ENCODE measurements around the gene EPB41L3. TPM values are rescaled to one million over a fixed set of nuclear protein-coding genes. Genes with fewer than 3 reads are reported as not detected.

Gene EPB41L3
- total RNA-seq, 4 donors from 2014 or later = 97.3 to 403 (median 134) TPM

DNA sequence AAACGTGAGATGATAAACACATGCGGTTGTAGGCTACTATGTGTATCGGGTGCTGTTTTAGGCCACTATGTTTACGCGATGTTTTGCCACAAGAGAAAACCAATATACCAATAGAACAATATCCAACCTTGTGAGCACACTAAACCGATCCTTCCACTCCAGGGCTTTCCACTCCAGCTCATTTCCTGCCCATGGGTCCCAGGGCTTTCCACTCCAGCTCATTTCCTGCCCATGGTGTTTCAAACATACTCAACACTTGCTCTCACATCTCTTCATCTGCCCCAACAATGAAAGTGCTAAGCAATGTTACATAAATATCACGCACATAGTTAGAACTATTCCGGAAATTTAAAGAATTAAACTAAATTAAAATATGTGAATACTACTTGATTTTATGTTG, 80.0 kb downstream of the EPB41L3 start:
- DNase-seq = no peak
- WGBS, 2 donors (ENCODE audit: low coverage in 1 of 2) = 90% methylated on average over 2 to 8 of the region's 8 CpGs
- in situ Hi-C loops (cut with MboI; ENCODE audit: low pct_ligation_motif_present in 1 of 4, low pct_unique_long_range_greater_than_20kb in 1 of 4, low sequenced_read_pairs in 3 of 4) = loop anchor here in 1 of 4 donors (25.0 kb wide), 1 partner anchor 102 kb away; no protein-coding TSS in a partner anchor
- H3K36me3 ChIP-seq = no peaks in the 10 kb centered on the region
- intact Hi-C loops (cut with DNase I; ENCODE audit: low total_unique reads) = no loop called here
- peaks cover 0 to 15% (median 0%) of the 10 kb centered on the region in 4 donors for H3K4me1 ChIP-seq
- no peaks in the 10 kb centered on the region for H3K9me3 ChIP-seq
- H3K27me3 ChIP-seq = no peaks in the 10 kb centered on the region
- H3K4me3 ChIP-seq = no peak overlapping the region
- TF ChIP-seq POLR2A (IDR thresholded peaks at IDR 0.05) = no peak
- TF ChIP-seq EP300 (IDR thresholded peaks at IDR 0.05; ENCODE audit: low read depth) = no peak
- no peak for TF ChIP-seq POLR2AphosphoS5 (IDR thresholded peaks at IDR 0.05)
- TF ChIP-seq, protein P1, sequence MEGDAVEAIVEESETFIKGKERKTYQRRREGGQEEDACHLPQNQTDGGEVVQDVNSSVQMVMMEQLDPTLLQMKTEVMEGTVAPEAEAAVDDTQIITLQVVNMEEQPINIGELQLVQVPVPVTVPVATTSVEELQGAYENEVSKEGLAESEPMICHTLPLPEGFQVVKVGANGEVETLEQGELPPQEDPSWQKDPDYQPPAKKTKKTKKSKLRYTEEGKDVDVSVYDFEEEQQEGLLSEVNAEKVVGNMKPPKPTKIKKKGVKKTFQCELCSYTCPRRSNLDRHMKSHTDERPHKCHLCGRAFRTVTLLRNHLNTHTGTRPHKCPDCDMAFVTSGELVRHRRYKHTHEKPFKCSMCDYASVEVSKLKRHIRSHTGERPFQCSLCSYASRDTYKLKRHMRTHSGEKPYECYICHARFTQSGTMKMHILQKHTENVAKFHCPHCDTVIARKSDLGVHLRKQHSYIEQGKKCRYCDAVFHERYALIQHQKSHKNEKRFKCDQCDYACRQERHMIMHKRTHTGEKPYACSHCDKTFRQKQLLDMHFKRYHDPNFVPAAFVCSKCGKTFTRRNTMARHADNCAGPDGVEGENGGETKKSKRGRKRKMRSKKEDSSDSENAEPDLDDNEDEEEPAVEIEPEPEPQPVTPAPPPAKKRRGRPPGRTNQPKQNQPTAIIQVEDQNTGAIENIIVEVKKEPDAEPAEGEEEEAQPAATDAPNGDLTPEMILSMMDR (IDR thresholded peaks at IDR 0.05) = no peak
- peak overlapping the region in 2 of 4 donors; percentile 23 to 59 for H3K27ac ChIP-seq

DNA sequence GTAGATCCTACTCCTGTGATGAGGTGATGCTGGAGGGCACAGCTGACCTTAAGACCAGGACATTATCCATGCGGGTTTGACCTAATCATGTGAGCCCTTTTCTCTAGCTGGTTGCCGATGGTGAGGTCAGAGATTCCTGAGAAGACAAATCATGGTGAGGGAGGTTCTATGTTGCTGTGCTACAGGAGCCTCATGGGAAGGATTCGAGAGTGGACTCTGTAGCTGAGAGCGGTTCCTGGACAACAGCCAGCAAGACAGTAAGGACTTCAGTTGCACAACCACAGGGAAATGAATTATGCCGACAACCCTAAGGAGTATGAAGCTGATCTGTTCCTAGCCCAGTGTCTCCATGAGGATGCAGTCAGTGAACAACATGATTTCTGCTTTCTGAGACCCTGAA, 80.4 kb downstream of the EPB41L3 start:
- Histone ChIP-seq H3K36me3 (no peaks in the 10 kb centered on the region), H3K4me1 (peaks cover 0 to 15% (median 0%) of the 10 kb centered on the region in 4 donors), H3K27me3 (no peaks in the 10 kb centered on the region), H3K4me3 (no peak overlapping the region), H3K9me3 (no peaks in the 10 kb centered on the region), H3K27ac (peak overlapping the region; percentile 24 to 59 (median 39))
- DNase-seq = peak; percentile 59
- in situ Hi-C loops (cut with MboI; ENCODE audit: low pct_ligation_motif_present in 1 of 4, low pct_unique_long_range_greater_than_20kb in 1 of 4, low sequenced_read_pairs in 3 of 4) (loop anchor here in 1 of 4 donors (25.0 kb wide), 1 partner anchor 101 kb away; no protein-coding TSS in a partner anchor), intact Hi-C loops (cut with DNase I; ENCODE audit: low total_unique reads) (no loop called here)
- WGBS, 2 donors (ENCODE audit: low coverage in 1 of 2) = 59% methylated on average over 5 of the region's 5 CpGs; no CpG with 5 or more reads in 1 of the 2 donors
- TF ChIP-seq EP300 (IDR thresholded peaks at IDR 0.05; ENCODE audit: low read depth) = no peak
- peak in 1 of 3 donors; percentile 46 for TF ChIP-seq POLR2AphosphoS5 (IDR thresholded peaks at IDR 0.05)

- DNase-seq = no peak
- intact Hi-C loops (cut with DNase I; ENCODE audit: low total_unique reads) (no loop called here), in situ Hi-C loops (cut with MboI; ENCODE audit: low pct_ligation_motif_present in 1 of 4, low pct_unique_long_range_greater_than_20kb in 1 of 4, low sequenced_read_pairs in 3 of 4) (loop anchor here in 1 of 4 donors (25.0 kb wide), 1 partner anchor 100 kb away; no protein-coding TSS in a partner anchor)
- H3K27ac ChIP-seq = peak overlapping the region in 2 of 4 donors; percentile 0 to 37
- H3K4me3 ChIP-seq = no peak overlapping the region
- H3K9me3 ChIP-seq = no peaks in the 10 kb centered on the region
- no peaks in the 10 kb centered on the region for H3K27me3 ChIP-seq
- TF ChIP-seq POLR2A (IDR thresholded peaks at IDR 0.05) (no peak), POLR2AphosphoS5 (IDR thresholded peaks at IDR 0.05) (no peak), EP300 (IDR thresholded peaks at IDR 0.05; ENCODE audit: low read depth) (no peak)
- TF ChIP-seq, protein P1 (IDR thresholded peaks at IDR 0.05) = no peak
- H3K36me3 ChIP-seq = no peaks in the 10 kb centered on the region
- H3K4me1 ChIP-seq = peaks cover 0 to 15% (median 0%) of the 10 kb centered on the region in 4 donors
- WGBS, 2 donors (ENCODE audit: low coverage in 1 of 2) = 87 to 100% methylated on average over 3 to 4 of the region's 4 CpGs
Observed at GRCh38 chr18:5462227-5462626, 81.6 kb downstream of the EPB41L3 start.

DNA sequence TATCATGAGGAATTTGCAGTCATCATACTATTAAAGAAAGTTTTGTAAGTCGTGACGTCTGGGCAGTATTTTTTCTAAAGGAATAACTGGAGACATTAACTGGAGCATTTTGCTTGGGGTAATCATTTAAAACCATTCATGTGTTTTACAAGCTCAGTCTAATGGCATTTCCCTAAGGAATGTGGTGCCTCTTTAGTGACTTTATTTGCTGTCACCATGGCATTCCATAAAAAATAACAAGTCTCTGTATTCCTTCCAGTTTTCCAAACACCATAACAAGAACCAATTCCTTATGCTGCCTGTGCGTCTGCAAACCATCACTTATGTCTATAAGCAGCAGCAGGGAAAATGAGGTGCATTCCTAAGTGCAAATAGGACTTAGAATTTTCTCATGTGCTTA, 82.8 kb downstream of the EPB41L3 start:
- no peaks in the 10 kb centered on the region for H3K27me3 ChIP-seq
- intact Hi-C loops (cut with DNase I; ENCODE audit: low total_unique reads) = no loop called here
- no peak for DNase-seq
- in situ Hi-C loops (cut with MboI; ENCODE audit: low pct_ligation_motif_present in 1 of 4, low pct_unique_long_range_greater_than_20kb in 1 of 4, low sequenced_read_pairs in 3 of 4) = loop anchor here in 1 of 4 donors (25.0 kb wide), 1 partner anchor 99 kb away; no protein-coding TSS in a partner anchor
- H3K4me1 ChIP-seq = peaks cover 0 to 15% (median 0%) of the 10 kb centered on the region in 4 donors
- no peaks in the 10 kb centered on the region for H3K9me3 ChIP-seq
- no peak overlapping the region for H3K27ac ChIP-seq
- TF ChIP-seq, protein P1 (IDR thresholded peaks at IDR 0.05) = no peak
- TF ChIP-seq POLR2AphosphoS5 (IDR thresholded peaks at IDR 0.05) (no peak), EP300 (IDR thresholded peaks at IDR 0.05; ENCODE audit: low read depth) (no peak), POLR2A (IDR thresholded peaks at IDR 0.05) (no peak)
- H3K36me3 ChIP-seq = no peaks in the 10 kb centered on the region
- H3K4me3 ChIP-seq = no peak overlapping the region
- 71 to 92% methylated on average over 2 to 3 of the region's 3 CpGs for WGBS, 2 donors (ENCODE audit: low coverage in 1 of 2)
